HCT116 (cell line): Measurements from ENCODE around the gene FBXL5. TPM values are rescaled to one million over a fixed set of nuclear protein-coding genes. Genes with fewer than 3 reads are reported as not detected.

Source experiments
- ATAC-seq: fragments of 200-7000 bp; cut with Tn5 transposase; 2 replicates; pipeline ENCODE4 v1.9.1; 2020; ENCODE audit warnings: mild to moderate bottlenecking, moderate library complexity
- BruUV-seq: library from RNA; stranded (reverse); fragments of 400-500 nt; replicated peaks from 2 replicates; lab custom pipeline; 2021; lab: Mats Ljungman, UMichigan
- CTCF ChIA-PET: fragments of 300-600 bp; sonication (Branson Sonifier 250); formaldehyde crosslinking; loops from one replicate; lab custom pipeline; 2021; ENCODE audit warnings: antibody characterized with exemption; lab: Charles Lee
- POLR2A ChIA-PET: fragments of 300-600, 350-600 bp; sonication (Branson Sonifier 250); formaldehyde crosslinking; loops from one replicate; lab custom pipeline; 2021; ENCODE audit warnings: antibody characterized with exemption; lab: Charles Lee
- RAD21 ChIA-PET, 2 experiments: fragments of 300-600 bp; sonication (Branson Sonifier 250); formaldehyde crosslinking; loops; one replicate each; lab custom pipeline; 2023; ENCODE audit warnings: low total read pairs in 2 of 2; ENCODE audit not compliant: uncharacterized antibody in 2 of 2, unreplicated experiment in 2 of 2, low non-redundant PET in 1 of 2; lab: Charles Lee
- DNase-seq: peaks from one replicate; pipeline ENCODE4 v3.0.0-alpha.2; 2010; ENCODE audit warnings: low read depth, low spot score
- H2AFZ ChIP-seq: fragments of 200-600 bp; shearing (Covaris generic), sonication (generic); 2 replicates; pipeline ENCODE4 v1.6.1; 2017; ENCODE audit warnings: low read depth, mixed run types, mixed read lengths, antibody characterized with exemption, low read length; ENCODE audit not compliant: poor library complexity, severe bottlenecking
- H3K27ac ChIP-seq: 2 replicates; pipeline ENCODE4 v1.5.1; 2012; ENCODE audit warnings: low read depth, low read length
- H3K27me3 ChIP-seq: fragments of 200-600 bp; sonication (generic); 2 replicates; pipeline ENCODE4 v1.6.1; 2016; ENCODE audit warnings: mixed run types, low read length, mixed read lengths; ENCODE audit not compliant: insufficient read depth
- H3K36me3 ChIP-seq, 2 experiments: fragments of 200-500 bp in 1 of 2; fragments of 200-600 bp in 1 of 2; sonication (Bioruptor generic) in 1 of 2; sonication (generic) in 1 of 2; 2 replicates each; pipeline versions ENCODE4 v1.5.1 to v1.6.1; 2014 to 2016; ENCODE audit warnings: low read length in 2 of 2, inconsistent platforms in 1 of 2, mixed read lengths in 1 of 2, mixed run types in 1 of 2; ENCODE audit not compliant: insufficient read depth in 2 of 2, control insufficient read depth in 1 of 2
- H3K4me1 ChIP-seq, 2 experiments: fragments of 200-600 bp in 1 of 2; sonication (generic) in 1 of 2; 2 replicates each; pipeline versions ENCODE4 v1.5.1 to v1.6.1; 2012 to 2017; ENCODE audit warnings: low read length in 2 of 2, inconsistent platforms in 1 of 2, mild to moderate bottlenecking in 1 of 2, mixed read lengths in 1 of 2, mixed run types in 1 of 2, moderate library complexity in 1 of 2; ENCODE audit not compliant: insufficient read depth in 2 of 2, control insufficient read depth in 1 of 2
- H3K4me2 ChIP-seq: fragments of 200-600 bp; sonication (generic); 2 replicates; pipeline ENCODE4 v1.6.1; 2017; ENCODE audit warnings: mixed run types, low read length, mixed read lengths
- H3K4me3 ChIP-seq, 2 experiments: fragments of 200-600 bp in 1 of 2; sonication (generic) in 1 of 2; replicated peaks in 1 of 2; 2 replicates each; pipeline ENCODE4 v1.5.1; 2011 to 2016; ENCODE audit warnings: low read length in 2 of 2, control low read depth in 1 of 2, low read depth in 1 of 2, mild to moderate bottlenecking in 1 of 2, mixed read lengths in 1 of 2, mixed run types in 1 of 2
- H3K79me2 ChIP-seq: fragments of 200-600 bp; sonication (generic); 2 replicates; pipeline ENCODE4 v1.6.1; 2017; ENCODE audit warnings: mild to moderate bottlenecking, mixed run types, low read length, moderate library complexity, mixed read lengths; ENCODE audit not compliant: insufficient read depth
- H3K9ac ChIP-seq: fragments of 200-600 bp; sonication (generic); 2 replicates; pipeline ENCODE4 v1.6.1; 2016; ENCODE audit warnings: low read length, mixed read lengths
- H3K9me2 ChIP-seq: fragments of 200-600 bp; sonication (generic), shearing (Covaris generic); 2 replicates; pipeline ENCODE4 v1.6.1; 2017; ENCODE audit warnings: mixed run types, mild to moderate bottlenecking, moderate library complexity; ENCODE audit not compliant: insufficient read depth
- H3K9me3 ChIP-seq, 2 experiments: fragments of 200-500 bp in 1 of 2; fragments of 200-600 bp in 1 of 2; sonication (Bioruptor generic) in 1 of 2; sonication (generic) in 1 of 2; 2 replicates each; pipeline ENCODE4 v1.6.1; 2014 to 2017; ENCODE audit warnings: low read length in 2 of 2, mixed read lengths in 2 of 2, inconsistent platforms in 1 of 2, low read depth in 1 of 2, mild to moderate bottlenecking in 1 of 2, mixed run types in 1 of 2, moderate library complexity in 1 of 2; ENCODE audit not compliant: control insufficient read depth in 1 of 2, insufficient read depth in 1 of 2
- H4K20me1 ChIP-seq: fragments of 200-600 bp; sonication (generic), shearing (Covaris generic); 2 replicates; pipeline ENCODE4 v1.6.1; 2017; ENCODE audit warnings: mixed run types, mild to moderate bottlenecking, moderate library complexity; ENCODE audit not compliant: insufficient read depth
- CBX3 ChIP-seq: IDR thresholded peaks from 2 replicates; pipeline ENCODE4 v1.6.1; 2012; ENCODE audit warnings: low read depth
- CEBPB ChIP-seq: IDR thresholded peaks from 2 replicates; pipeline ENCODE4 v1.6.1; 2012; ENCODE audit warnings: low read depth
- CTCF ChIP-seq, 3 experiments: fragments of 200-600 bp in 1 of 3; sonication (generic) in 1 of 3; IDR thresholded peaks in 2 of 3; conservative IDR thresholded peaks in 1 of 3; 2 replicates each; pipeline ENCODE4 v1.5.1; 2012 to 2017; ENCODE audit warnings: low read depth in 2 of 3, low read length in 2 of 3, antibody characterized with exemption in 1 of 3, borderline replicate concordance in 1 of 3, control low read depth in 1 of 3, mild to moderate bottlenecking in 1 of 3, mixed read lengths in 1 of 3, mixed run types in 1 of 3, moderate library complexity in 1 of 3; ENCODE audit not compliant: insufficient read depth in 1 of 3
- EGR1 ChIP-seq: IDR thresholded peaks from 2 replicates; pipeline ENCODE4 v1.6.1; 2012; ENCODE audit warnings: low read depth
- EZH2 ChIP-seq: fragments of 200-600 bp; sonication (generic); IDR thresholded peaks from 2 replicates; pipeline ENCODE4 v1.6.1; 2017; ENCODE audit warnings: antibody characterized with exemption, mixed run types
- EZH2phosphoT487 ChIP-seq: fragments of 200-600 bp; IDR thresholded peaks from 2 replicates; pipeline ENCODE4 v1.6.1; 2018; ENCODE audit warnings: antibody characterized with exemption, borderline replicate concordance
- FOSL1 ChIP-seq: IDR thresholded peaks from 2 replicates; pipeline ENCODE4 v1.6.1; 2012; ENCODE audit warnings: low read depth
- MAX ChIP-seq: IDR thresholded peaks from 2 replicates; pipeline ENCODE4 v1.6.1; 2012
- POLR2A ChIP-seq: IDR thresholded peaks from 2 replicates; pipeline ENCODE4 v1.7.0; 2011; ENCODE audit warnings: borderline replicate concordance; ENCODE audit not compliant: insufficient read depth, insufficient read length; ENCODE audit errors: extremely low read depth
- RAD21 ChIP-seq: IDR thresholded peaks from 2 replicates; pipeline ENCODE4 v1.6.1; 2012; ENCODE audit warnings: low read depth, mild to moderate bottlenecking
- SP1 ChIP-seq: IDR thresholded peaks from 2 replicates; pipeline ENCODE4 v1.6.1; 2012; ENCODE audit warnings: low read depth
- SRF ChIP-seq: IDR thresholded peaks from 2 replicates; pipeline ENCODE4 v1.6.1; 2012; ENCODE audit warnings: low read depth
- TCF7L2 ChIP-seq: IDR thresholded peaks from 2 replicates; pipeline ENCODE4 v1.7.0; 2011; ENCODE audit warnings: borderline replicate concordance, inconsistent platforms; ENCODE audit not compliant: insufficient read depth, insufficient read length; ENCODE audit errors: extremely low read depth
- YY1 ChIP-seq: IDR thresholded peaks from 2 replicates; pipeline ENCODE4 v1.6.1; 2011; ENCODE audit warnings: low read length, low read depth, moderate library complexity, mild to moderate bottlenecking; ENCODE audit not compliant: insufficient replicate concordance; ENCODE audit errors: extremely low read depth
- ZBTB33 ChIP-seq: IDR thresholded peaks from 2 replicates; pipeline ENCODE4 v1.6.1; 2011; ENCODE audit warnings: mild to moderate bottlenecking, low read length, moderate library complexity; ENCODE audit not compliant: insufficient replicate concordance; ENCODE audit errors: extremely low read depth
- ZFX ChIP-seq: fragments of 450-650 bp; IDR thresholded peaks from 2 replicates; pipeline ENCODE4 v1.6.1; 2017
- ZNF274 ChIP-seq: fragments of 200-500 bp; sonication (Bioruptor generic); IDR thresholded peaks from 2 replicates; pipeline ENCODE4 v1.6.1; 2014; ENCODE audit warnings: mild to moderate bottlenecking, low read depth, low read length, inconsistent platforms
- intact Hi-C: fragments of 100-400 bp; cut with micrococcal nuclease; formaldehyde crosslinking; loops from 2 replicates; pipeline ENCODE4 v1.10.0; 2022
- total RNA-seq: library from RNA; stranded (reverse); gene quantifications from one replicate; pipeline ENCODE4 v1.2.1, GENCODE V29; 2021; ENCODE audit not compliant: unreplicated experiment

Gene FBXL5
- total RNA-seq, 1 experiment from 2014 or later, result 20.6 TPM

- ChIA-PET CTCF (interaction anchor here (1.4 to 1.9 kb wide), 2 partner anchors 171 kb away, joined by 7 to 8 read pairs; no protein-coding TSS in a partner anchor), POLR2A (no interaction called here), RAD21 (interaction anchor here in 1 of 2 experiments (0.7 kb wide), 1 partner anchor 41 kb away, joined by 5 read pairs; no protein-coding TSS in a partner anchor)
- intact Hi-C loops, result loop anchor here (1.0 to 2.0 kb wide), 2 partner anchors 171 to 419 kb away; no protein-coding TSS in a partner anchor
- no peak overlapping the region for H2AFZ ChIP-seq
- no peaks in the 10 kb centered on the region for H3K36me3 ChIP-seq
- no peaks in the 10 kb centered on the region for H3K9me2 ChIP-seq
- peaks cover 79% of the 10 kb centered on the region for H3K79me2 ChIP-seq
- no TSS peak for BruUV-seq
- peaks cover 8 to 18% of the 10 kb centered on the region in 2 experiments for H3K4me1 ChIP-seq
- H3K4me2 ChIP-seq, result peak overlapping the region; percentile 44; the same call in 1 of the 2 replicates
- ATAC-seq (peak; percentile 66), DNase-seq (peak; percentile 45)
- H3K27ac ChIP-seq, result no peak overlapping the region
- no peaks in the 10 kb centered on the region for H4K20me1 ChIP-seq
- H3K27me3 ChIP-seq, result no peaks in the 10 kb centered on the region
- 0 out of 2 replicates have a peak, but pooled peaks have one; percentile 10 for TF ChIP-seq FOSL1
- no peak for TF ChIP-seq YY1
- peak; percentile 77 for TF ChIP-seq TCF7L2
- peak; percentile 80 for TF ChIP-seq RAD21
- TF ChIP-seq EZH2, result no peak
- no peak for TF ChIP-seq POLR2A
- no peak for TF ChIP-seq EZH2phosphoT487
- TF ChIP-seq EGR1, result no peak
- TF ChIP-seq SRF, result no peak
- TF ChIP-seq ZBTB33, result no peak
- TF ChIP-seq CBX3, result 0 out of 2 replicates have a peak, but pooled peaks have one; percentile 38
- TF ChIP-seq SP1, result no peak
- TF ChIP-seq ZFX, result no peak
- no peak for TF ChIP-seq ZNF274
- TF ChIP-seq MAX, result peak; percentile 39; the same call in 1 of the 2 replicates
- no peak for TF ChIP-seq CEBPB
- peak; percentile 63 to 89 (median 77); a peak in 5 of 6 replicates for TF ChIP-seq CTCF (IDR thresholded peaks at IDR 0.05 in 2 of 3, conservative IDR thresholded peaks at IDR 0.05 in 1 of 3; ENCODE audit: borderline replicate concordance in 1 of 3, insufficient read depth in 1 of 3, low read depth in 2 of 3, low read length in 2 of 3)
- no peak overlapping the region for H3K4me3 ChIP-seq
- no peaks in the 10 kb centered on the region for H3K9me3 ChIP-seq
- H3K9ac ChIP-seq, result no peak overlapping the region
These were observed 5.1 kb downstream of the FBXL5 start for GRCh38 chr4:15649914-15650545.
